ENCODE data around the gene ARPC2. TPM values are rescaled to one million over a fixed set of nuclear protein-coding genes. Genes with fewer than 3 reads are reported as not detected.

Gene ARPC2
- total and polyA plus RNA-seq, 8 donors, result 37.4 to 102 (median 55.8) TPM

DNA sequence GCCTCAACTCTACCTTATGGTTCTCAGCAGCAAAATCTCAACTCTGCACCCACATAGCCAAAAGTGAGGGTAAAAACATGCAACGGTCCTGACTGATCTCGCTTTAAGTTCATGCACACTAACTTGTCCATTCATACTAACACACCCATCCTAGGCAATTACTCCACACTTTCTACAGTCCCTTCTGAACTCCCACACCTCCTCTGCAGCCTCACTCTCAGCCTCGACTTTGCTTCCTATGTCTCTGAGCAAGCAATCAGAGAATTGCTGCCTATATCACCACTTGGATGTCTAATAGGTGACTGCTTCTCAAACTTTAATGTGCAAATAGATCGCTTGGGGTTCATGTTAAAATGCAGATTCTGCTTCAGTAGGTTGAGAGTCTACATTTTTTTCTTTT, 83.2 kb downstream of the ARPC2 start:
- Histone ChIP-seq H3K4me3 (no peak overlapping the region), H3K27me3 (no peaks in the 10 kb centered on the region), H3K36me3 (no peaks in the 10 kb centered on the region), H3K27ac (no peak overlapping the region), H3K9me3 (no peaks in the 10 kb centered on the region), H3K4me1 (peaks cover 0 to 22% (median 17%) of the 10 kb centered on the region in 3 donors)
- WGBS, 2 donors, result 78 to 84% methylated on average over 4 of the region's 4 CpGs
- ATAC-seq (no peak), DNase-seq (no peak), FAIRE-seq (no peak)
- TF ChIP-seq, protein P1, sequence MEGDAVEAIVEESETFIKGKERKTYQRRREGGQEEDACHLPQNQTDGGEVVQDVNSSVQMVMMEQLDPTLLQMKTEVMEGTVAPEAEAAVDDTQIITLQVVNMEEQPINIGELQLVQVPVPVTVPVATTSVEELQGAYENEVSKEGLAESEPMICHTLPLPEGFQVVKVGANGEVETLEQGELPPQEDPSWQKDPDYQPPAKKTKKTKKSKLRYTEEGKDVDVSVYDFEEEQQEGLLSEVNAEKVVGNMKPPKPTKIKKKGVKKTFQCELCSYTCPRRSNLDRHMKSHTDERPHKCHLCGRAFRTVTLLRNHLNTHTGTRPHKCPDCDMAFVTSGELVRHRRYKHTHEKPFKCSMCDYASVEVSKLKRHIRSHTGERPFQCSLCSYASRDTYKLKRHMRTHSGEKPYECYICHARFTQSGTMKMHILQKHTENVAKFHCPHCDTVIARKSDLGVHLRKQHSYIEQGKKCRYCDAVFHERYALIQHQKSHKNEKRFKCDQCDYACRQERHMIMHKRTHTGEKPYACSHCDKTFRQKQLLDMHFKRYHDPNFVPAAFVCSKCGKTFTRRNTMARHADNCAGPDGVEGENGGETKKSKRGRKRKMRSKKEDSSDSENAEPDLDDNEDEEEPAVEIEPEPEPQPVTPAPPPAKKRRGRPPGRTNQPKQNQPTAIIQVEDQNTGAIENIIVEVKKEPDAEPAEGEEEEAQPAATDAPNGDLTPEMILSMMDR (IDR thresholded peaks at IDR 0.05), result no peak
- intact Hi-C loops (cut with DNase I), result loop anchor here in 1 of 3 donors (5.0 kb wide), 1 partner anchor 52 kb away; no protein-coding TSS in a partner anchor

DNA sequence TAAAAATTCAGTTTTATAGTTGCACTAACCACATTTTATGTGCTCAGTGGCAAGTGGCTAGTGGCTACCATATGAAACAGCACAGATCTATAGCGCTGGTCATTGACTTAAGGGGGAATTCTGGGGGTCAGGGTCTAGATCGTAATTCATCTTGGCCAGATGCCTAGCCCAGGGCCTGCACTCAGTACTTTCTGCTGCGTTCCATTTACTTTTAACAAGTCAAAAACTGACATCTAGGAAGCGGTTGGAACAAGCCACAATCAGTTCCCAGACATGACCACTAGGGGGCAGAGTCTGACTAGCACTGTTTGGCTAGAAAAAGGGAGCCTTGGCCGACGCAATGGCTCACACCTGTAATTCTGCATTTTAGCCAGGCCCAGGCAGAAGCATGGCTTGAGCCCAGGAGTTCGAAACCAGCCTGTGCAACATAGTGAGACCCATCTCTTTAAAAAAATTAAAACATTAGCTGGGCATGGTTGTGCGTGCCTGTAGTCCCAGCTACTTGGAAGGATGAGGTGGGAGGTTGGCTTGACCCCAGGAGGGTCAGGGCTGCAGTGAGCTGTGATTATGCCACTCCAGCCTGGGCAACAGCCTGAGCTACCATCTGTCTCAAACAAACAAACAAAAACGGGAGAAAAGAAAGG, 84.3 kb downstream of the ARPC2 start:
- FAIRE-seq (no peak), DNase-seq (peak; percentile 85 to 93 (median 86)), ATAC-seq (peak; percentile 79 to 98 (median 95))
- intact Hi-C loops (cut with DNase I), result loop anchor here in 1 of 3 donors (5.0 kb wide), 1 partner anchor 51 kb away; no protein-coding TSS in a partner anchor
- Histone ChIP-seq H3K27ac (no peak overlapping the region), H3K36me3 (no peaks in the 10 kb centered on the region), H3K27me3 (no peaks in the 10 kb centered on the region), H3K4me1 (peaks cover 0 to 12% (median 6%) of the 10 kb centered on the region in 3 donors), H3K9me3 (no peaks in the 10 kb centered on the region), H3K4me3 (no peak overlapping the region)
- TF ChIP-seq, protein P1 (IDR thresholded peaks at IDR 0.05), result peak; percentile 84 to 99 (median 96)
- WGBS, 2 donors, result 2 to 4% methylated on average over 9 of the region's 9 CpGs

Small RNA genes lying within 50 kb of the gene (microRNA-seq; reads per million reads assigned to microRNA genes)
- 6.8 to 7.0 reads per million in 2 donors for gene MIR6513

Other genes with a start within 250 kb of the ARPC2 start
- gene TNS1, start 214.2 kb upstream of the ARPC2 start, total RNA-seq, result 100 to 1,000 TPM in 4 of 6 donors, 10 to 100 TPM in 2; 90.4 to 166 (median 114) TPM
- gene TNS1, start 214.2 kb upstream of the ARPC2 start, polyA plus RNA-seq, result 10 to 100 TPM; 38.5 to 93.7 TPM
- gene RUFY4, start 147.9 kb upstream of the ARPC2 start, total RNA-seq, result under 1 TPM in 1 of 6 donors, not detected in 5; 0.31 TPM
- under 1 TPM in 1 of 2 donors, not detected in 1; 0.08 TPM for gene RUFY4, start 147.9 kb upstream of the ARPC2 start, polyA plus RNA-seq
- gene CXCR2, start 91.2 kb upstream of the ARPC2 start, total RNA-seq, result 1 to 10 TPM in 2 of 6 donors, under 1 TPM in 1, not detected in 3; 0.90 to 1.5 (median 1.1) TPM
- gene CXCR2, start 91.2 kb upstream of the ARPC2 start, polyA plus RNA-seq, result under 1 TPM; 0.07 to 0.11 TPM
- under 1 TPM in 3 of 6 donors, not detected in 3; 0.52 to 0.92 (median 0.59) TPM for gene CXCR1, start 50.2 kb upstream of the ARPC2 start, total RNA-seq
- gene CXCR1, start 50.2 kb upstream of the ARPC2 start, polyA plus RNA-seq, result under 1 TPM; 0.08 to 0.09 TPM
- gene GPBAR1, start 43.8 kb downstream of the ARPC2 start, total RNA-seq, result 1 to 10 TPM in 3 of 6 donors, under 1 TPM in 3; 0.12 to 1.8 (median 0.76) TPM
- gene GPBAR1, start 43.8 kb downstream of the ARPC2 start, polyA plus RNA-seq, result 1 to 10 TPM; 2.1 to 2.3 TPM
- 10 to 100 TPM; 34.0 to 51.8 (median 39.8) TPM for gene AAMP, start 52.9 kb downstream of the ARPC2 start, total RNA-seq
- gene AAMP, start 52.9 kb downstream of the ARPC2 start, polyA plus RNA-seq, result 10 to 100 TPM; 46.8 to 85.5 TPM
- 10 to 100 TPM; 17.2 to 32.2 (median 21.4) TPM for gene PNKD, start 53.3 kb downstream of the ARPC2 start, total RNA-seq
- gene PNKD, start 53.3 kb downstream of the ARPC2 start, polyA plus RNA-seq, result 10 to 100 TPM; 48.9 to 89.1 TPM
- gene TMBIM1, start 75.3 kb downstream of the ARPC2 start, total RNA-seq, result 100 to 1,000 TPM; 147 to 196 (median 170) TPM
- 10 to 100 TPM; 56.6 to 84.1 TPM for gene TMBIM1, start 75.3 kb downstream of the ARPC2 start, polyA plus RNA-seq
- 1 to 10 TPM in 3 of 6 donors, under 1 TPM in 3; 0.64 to 2.7 (median 1.0) TPM for gene CATIP, start 139.7 kb downstream of the ARPC2 start, total RNA-seq
- gene CATIP, start 139.7 kb downstream of the ARPC2 start, polyA plus RNA-seq, result 1 to 10 TPM; 4.5 to 7.3 TPM
- gene SLC11A1, start 165.1 kb downstream of the ARPC2 start, total RNA-seq, result 10 to 100 TPM in 2 of 6 donors, 1 to 10 TPM in 3, under 1 TPM in 1; 0.51 to 16.2 (median 5.6) TPM
- gene SLC11A1, start 165.1 kb downstream of the ARPC2 start, polyA plus RNA-seq, result 1 to 10 TPM; 3.9 to 6.4 TPM
- 10 to 100 TPM; 54.2 to 90.8 (median 71.5) TPM for gene CTDSP1, start 182.7 kb downstream of the ARPC2 start, total RNA-seq
- gene CTDSP1, start 182.7 kb downstream of the ARPC2 start, polyA plus RNA-seq, result 10 to 100 TPM; 76.0 to 89.8 TPM
- gene VIL1, start 201.9 kb downstream of the ARPC2 start, total RNA-seq, result 10 to 100 TPM; 10.7 to 27.9 (median 17.6) TPM
- 10 to 100 TPM; 10.1 to 12.6 TPM for gene VIL1, start 201.9 kb downstream of the ARPC2 start, polyA plus RNA-seq

Measured in pancreas (tissue), 10 donors.